Smooth muscle cell of the brain vasculature (primary cell): Measurements from ENCODE around the gene CKAP4.
A peak's percentile ranks its signal among the peaks of the same experiment; 100 is the strongest.

Experiments used
- DNase-seq: peaks from one replicate; pipeline ENCODE4 v3.0.0-alpha.2; 2012; ENCODE audit warnings: low read depth, low spot score

Gene CKAP4

DNA sequence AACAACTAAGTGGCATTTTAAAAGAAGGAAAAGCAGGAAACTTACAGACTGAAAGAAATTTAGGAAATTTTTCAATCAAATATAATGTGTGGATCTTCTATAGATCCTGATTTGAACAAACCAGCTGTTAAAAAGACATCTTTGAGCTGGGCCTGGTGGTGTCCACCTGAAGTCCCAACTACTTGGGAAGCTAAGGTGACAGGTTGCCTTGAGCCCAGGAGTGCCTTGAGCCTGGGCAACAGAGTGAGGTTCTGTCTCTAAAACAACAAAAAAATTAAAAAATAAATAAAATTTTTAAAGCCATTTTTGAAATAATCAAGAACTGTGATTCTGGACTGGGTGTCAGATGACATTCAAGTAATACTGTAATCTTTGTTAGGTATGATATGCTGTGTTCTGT, 7.0 kb downstream of the CKAP4 start:
- no peak for DNase-seq

DNA sequence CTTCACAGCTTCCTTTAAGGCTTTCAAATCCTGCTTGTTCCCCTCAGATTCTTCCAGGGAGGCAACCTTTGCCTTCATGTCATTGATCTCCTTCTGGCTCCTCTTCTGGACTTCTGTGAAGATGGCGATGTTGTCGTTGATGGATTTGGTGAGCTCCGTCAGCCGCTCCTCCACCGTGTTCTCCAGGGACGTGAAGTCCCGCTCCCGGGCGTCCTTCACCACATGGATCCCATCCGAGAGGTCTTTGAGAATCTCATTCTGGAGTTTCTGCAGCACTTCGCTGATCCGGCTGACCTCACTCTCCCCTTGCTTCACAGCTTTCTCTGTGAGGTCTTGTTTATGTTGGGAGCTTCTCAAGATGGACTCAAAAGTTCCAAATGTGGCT, 7.9 kb downstream of the CKAP4 start:
- DNase-seq = no peak

DNA sequence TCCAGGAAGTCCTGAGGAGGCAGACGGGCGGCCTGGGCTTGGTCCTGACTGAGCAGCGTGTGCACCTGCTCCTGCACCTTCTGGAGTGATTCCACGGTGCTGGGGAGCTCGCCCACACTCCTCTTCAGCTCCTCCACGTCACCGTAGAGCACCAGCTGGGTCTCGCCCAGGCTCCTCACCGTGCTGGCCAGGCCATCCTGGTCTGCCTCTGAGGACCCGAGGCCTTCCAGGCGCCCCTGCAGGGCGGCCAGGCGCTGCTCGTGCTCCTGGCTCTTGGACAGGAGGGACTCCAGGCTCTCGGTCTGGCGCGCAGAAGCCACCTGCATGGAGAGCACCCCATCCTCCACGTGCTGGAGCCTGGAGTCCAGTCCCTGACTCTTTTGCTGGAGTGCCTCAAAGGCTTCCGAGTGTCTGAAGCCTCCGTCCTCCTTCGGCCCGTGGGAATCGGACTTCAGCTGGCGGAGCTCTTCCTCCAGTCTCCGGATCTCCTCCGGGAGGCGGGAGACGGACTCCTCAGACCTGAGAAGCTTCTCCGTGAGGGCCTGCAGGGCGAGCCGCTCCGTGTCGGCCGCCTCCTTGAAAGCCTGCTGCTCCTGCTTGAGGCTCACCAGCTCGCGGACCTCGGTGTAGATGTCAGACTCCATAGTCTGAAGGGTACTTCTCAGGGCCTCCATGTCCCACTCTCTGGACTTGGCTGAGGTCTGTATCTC, 8.4 kb downstream of the CKAP4 start:
- DNase-seq = no peak

DNA sequence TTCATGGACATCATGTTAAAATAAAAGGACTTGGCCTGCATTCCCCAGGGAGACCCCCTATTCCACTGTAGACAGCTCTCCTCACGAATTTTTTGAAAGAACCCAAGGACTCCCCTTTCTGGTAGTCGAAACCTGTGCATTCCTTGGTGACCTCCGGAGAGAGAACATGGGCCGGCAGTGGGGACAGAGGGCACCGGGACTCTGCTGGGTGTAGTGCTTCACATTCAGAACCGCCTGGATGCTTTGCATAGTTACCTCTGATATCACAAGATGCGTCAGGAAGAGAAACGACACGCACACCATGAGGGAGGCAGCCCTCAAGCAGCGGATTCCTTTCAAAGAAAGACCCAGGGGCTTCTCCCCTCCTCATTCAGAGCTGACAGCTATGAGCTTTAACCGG, 9.7 kb downstream of the CKAP4 start:
- DNase-seq = no peak

DNA sequence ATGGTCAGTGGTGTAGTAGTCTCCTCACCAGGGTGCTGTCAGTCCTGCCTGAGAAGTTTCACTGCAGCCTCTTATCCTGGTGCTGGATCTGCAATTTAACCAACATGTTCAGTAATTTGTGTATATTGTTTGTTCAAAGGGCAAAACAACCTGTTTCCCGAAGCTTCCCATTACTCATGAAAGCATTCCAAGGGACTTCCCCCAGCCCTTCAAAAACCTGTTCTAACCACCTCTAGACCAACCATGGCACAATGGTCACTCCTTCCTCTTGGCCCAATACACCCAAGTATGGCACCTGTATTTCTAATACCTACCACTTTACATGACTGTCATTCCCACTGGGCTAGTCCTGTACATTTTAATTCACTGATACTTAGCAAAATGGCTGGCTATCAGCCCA, 12.1 kb downstream of the CKAP4 start:
- DNase-seq = no peak

DNA sequence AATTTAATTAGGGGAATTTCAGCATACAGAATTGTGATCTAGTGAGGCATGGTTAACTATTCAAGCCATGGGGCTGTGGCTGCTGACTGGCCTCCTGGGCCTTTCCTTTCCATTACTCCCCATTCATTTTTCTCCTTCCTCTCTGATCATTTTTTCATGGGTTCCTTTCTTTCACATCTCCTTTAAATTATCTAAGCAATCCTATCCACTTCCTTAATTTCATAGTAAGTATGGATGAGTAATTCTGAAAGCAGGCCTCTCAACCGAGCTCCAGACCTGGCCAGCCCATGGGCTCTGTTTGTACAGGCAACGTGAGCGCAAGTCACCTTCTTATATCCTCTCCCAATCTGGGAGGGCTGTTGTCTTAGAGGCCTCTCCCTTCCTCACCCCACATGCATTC, 13.4 kb downstream of the CKAP4 start:
- no peak for DNase-seq

DNA sequence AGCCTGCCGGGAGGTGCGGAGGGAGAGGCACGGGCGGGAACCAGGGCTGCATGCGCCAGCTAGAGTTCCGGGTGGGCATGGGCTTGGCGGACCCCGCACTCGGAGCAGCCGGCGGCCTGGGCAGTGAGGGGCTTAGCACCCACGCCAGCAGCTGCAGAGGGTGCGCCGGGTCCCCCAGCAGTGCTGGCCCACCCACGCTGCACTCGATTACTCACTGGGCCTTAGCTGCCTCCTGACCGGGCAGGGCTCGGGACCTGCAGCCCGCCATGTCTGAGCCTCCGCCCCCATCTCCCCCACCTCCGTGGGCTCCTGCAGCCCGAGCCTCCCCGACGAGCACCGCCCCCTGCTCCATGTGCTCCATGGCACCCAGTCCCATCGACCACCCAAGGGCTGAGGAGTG, 14.8 kb downstream of the CKAP4 start:
- DNase-seq = no peak

DNA sequence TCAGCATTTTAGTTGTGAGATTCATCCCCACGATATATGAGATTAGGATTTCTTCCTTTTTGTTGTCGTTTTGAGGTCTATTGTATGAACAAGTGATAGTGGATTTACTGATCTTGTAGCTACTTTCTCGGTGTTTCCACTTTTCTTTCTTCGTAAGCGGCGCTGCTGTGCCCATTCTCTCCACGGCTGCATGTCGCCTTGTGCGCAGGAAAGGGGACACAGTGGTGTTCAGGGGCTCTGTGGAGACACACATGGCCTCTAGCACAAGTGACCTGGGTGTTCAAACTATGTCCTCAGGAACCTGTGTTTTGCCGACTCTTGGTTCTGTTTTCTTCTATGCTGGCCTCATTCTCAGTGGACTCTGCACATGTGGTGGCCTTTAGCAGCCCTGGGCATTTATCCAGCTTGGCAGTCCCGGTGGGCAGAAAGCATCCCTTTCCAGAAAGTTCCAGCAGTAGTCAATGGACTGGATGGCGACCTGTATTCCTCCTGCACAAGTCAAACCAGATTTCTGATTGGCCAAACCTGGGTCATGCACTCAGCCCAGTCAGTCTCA, 18.7 kb downstream of the CKAP4 start:
- DNase-seq = no peak

DNA sequence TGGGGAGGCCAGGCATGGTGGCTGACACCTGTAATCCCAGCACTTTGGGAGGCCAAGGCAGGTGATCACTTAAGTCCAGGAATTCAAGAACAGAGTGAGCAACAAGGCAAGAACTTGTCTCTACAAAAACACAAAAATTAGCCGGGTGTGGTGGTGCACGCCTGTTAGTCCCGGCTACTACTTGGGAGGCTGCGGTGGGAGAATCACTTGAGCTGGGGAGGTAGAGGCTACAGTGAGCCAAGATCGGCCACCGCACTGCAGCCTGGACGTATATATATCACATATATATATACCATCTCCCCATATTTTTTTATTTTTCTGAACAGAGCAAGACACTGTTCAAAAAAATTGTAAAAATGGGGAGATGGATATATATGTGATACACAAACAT, 19.5 kb downstream of the CKAP4 start:
- no peak for DNase-seq

DNA sequence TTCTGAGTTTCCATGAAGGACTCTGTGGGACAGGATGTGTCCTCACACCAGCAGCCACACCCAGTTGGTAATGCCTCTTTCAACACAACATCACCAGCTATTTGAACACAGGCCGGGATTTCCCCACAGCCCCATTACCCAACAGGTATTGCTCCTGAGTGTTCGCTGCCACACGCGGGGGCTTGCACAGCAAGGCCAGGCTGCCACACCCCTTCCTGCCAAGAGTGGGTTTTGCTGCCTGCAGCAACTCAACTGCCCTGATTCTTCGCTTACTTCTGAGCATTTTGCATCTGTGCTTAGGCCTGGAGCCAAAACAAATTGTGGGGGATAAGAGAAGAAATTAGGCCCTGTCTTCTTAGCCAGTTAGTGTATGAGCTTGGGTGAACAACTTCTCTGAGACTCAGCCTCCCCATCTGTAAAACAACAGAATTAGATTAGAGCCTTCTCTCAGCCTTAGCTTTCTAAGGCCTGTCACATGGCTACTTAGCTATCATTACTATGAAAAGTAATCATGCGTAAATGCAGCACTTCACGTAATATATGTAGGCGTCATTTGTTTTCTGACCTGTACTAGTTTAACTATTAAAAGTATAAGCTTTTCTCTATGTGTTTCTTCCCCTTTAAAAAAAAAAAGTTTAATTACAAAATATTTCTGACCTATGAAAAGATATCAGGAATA, 20.0 kb downstream of the CKAP4 start:
- no peak for DNase-seq

DNA sequence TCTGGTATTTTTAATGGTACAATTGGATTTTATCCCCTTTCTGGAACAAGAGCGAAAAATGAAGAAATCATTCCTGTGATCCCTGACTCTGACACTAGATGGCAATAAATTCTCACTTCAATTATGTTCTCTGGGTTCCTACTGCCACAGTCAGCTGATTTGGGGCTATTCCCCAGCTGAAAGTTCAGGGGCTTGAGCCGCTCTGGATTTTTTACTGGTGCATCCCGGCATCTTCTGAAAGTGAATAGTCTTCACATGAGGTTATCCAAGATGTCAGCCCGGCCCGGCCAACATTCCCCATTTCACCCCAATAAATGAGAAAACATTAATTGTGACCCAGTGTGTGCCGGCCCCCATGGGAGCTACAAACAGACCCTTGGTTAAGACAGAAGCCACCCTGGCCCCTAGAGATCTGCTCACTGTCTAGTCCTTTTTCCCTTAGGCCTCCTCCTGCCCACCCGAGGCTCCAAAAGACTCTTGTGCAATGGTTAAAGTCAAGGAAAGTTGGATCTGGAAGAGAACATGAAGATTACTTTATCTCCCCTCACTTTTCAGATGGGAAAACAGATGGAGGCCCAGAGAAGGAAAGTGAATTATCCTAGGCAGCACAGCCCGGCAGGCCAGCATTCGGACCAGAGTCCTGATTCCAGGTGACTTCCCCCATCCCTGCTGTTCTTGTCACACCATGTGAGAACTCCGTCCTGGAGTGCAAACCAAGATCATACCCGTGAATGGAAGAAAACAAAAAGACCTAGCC, 20.8 kb downstream of the CKAP4 start:
- DNase-seq = no peak

DNA sequence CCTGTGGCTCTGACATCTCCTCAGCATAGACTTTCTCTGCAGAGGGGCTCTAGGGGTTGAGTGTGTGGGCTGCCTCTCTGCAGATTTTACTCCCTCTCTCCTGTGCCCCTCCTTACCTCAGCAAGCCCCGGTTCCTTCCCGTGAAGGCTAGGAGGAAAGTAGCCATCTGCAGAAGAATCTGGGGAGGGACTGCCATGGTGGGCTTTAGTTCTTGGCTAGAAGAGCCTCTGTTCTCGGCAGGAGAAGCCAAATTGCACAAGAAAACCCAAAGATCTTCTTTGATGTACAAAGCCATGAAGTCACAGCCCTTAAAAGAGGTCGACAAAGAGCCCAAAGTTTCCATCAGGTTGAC, 23.5 kb downstream of the CKAP4 start:
- DNase-seq = no peak

DNA sequence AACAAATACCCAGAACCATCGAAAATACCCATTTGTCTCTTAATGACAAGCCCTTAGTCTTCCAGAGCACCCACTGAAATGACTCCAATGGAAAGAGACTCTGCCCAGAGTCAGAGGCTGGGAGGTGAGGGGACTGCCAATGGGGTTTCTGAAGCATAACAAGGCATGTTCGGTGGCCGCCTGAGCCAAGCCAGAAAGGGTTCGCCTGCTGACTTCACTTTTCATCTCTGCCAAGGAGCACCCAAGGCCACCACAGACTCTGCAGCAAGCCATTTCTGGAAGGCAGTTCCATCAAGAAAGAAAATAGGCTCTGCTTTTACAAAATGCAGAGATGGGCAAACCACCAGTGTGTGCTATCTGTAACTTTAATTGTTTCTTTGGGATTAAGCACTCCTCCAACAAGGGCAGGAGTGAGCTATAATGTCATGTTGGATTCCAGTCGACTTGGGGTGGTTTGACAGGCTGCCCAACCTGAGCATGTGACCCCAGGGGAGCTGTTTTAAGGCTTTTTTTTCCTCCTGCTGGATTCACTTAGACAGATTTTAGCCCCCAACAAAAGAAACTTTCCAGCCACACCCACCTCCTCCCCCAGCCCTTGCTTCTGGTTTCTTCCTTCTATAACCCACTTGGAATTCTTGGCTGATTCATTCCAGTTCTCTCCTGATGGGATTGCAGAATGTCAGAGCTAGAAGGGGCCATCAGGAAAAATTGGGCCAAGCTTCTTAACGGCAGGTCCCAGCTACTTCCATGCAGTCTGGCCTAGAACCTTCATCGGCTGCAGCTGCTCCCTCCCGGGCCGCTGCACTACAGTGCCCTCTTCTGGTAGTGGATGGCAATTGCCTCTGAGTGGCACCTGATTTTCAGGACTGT, 24.1 kb downstream of the CKAP4 start:
- peak; percentile 35 for DNase-seq

DNA sequence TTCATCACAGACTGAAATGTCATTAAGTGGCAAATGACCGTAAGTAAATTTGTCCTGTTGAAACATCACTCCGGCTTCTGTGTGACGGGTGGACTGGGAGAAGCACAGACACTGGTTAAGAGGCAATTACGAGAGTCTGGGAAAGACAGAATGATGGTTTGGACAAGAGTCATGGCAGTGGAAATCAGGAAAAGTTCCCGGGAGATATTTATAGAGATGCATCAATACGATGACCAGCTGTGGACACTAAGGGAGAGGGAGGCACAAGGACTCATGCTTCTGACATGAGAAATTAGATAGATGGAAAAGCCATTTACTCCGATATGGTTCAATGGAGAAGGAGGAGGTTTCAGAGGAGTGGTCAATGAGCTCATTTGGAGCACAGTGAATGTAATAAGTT, 27.3 kb downstream of the CKAP4 start:
- DNase-seq = no peak

DNA sequence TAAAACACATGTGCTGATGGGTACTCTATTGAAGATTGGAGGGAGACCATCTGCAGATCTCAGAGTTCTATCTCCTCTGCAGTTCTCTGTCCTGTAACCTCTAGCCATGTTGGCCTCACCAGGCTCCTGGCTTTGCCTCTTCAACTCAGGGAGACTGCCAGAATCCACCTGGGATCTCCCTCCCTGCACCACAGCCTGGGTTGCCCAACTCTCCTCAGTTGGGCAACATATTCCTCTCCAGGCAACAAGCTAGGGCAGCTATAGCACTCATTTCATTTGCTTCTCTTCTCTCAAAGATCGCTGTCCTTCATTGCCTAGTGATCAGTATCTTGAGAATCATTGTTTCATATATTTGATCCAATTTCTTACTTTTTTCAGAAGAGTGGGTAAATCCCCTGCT, 28.8 kb downstream of the CKAP4 start:
- DNase-seq = no peak

DNA sequence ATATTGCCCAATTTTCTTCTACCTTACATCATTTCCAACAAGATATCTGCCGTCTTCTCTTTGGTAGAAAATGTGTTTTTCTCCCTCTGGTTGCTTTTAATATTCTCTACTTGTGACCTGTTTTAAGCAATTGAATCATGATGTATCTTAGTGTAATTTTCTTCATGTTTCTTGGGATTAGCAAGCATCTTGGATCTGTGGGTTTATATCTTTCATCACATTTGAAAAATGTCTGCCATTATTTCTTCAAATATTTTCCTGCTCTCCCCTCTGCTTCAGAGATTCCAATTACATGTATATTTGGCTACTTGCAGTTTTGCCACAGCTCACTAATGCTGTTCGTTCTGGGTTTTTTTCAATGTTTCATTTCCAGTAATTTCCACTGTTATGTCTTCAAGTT, 30.1 kb downstream of the CKAP4 start:
- DNase-seq = no peak

DNA sequence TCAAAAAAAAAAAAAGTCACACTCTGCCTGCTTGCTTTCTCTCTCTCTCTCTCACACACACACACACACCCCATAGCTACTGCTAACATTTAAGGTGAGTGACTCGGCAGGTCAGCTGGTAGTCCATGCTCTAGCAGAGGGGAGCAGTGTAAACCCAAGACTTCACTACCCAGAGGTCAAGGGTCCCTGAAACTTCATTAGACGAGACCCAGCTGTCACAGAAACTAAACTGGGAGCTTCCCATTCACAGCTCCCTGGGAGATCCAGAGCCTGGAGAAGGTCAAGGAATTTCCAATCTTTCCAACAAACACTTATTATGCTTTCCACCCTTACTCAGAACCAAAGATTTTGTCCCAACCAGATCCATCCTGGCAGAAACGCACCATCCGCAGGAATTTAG, 33.2 kb downstream of the CKAP4 start:
- DNase-seq = no peak

DNA sequence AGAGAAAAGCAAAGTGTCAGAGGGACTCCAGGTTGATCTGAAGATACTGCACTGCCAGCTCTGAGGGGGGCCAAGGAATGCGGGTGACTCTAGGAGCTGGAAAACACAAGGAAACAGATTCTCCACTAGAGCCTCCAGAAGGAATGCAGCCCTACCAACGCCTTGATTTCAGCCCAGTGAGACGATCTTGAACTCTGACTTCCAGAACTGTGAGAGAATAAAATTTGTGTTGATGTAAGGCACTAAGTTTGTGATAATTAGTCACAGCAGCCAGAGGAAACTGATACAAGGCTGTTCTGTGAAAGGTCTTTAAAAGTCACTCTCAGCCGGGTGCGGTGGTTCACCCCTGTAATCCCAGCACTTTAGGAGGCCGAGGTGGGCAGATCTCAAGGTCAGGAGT, 34.2 kb downstream of the CKAP4 start:
- DNase-seq = no peak

DNA sequence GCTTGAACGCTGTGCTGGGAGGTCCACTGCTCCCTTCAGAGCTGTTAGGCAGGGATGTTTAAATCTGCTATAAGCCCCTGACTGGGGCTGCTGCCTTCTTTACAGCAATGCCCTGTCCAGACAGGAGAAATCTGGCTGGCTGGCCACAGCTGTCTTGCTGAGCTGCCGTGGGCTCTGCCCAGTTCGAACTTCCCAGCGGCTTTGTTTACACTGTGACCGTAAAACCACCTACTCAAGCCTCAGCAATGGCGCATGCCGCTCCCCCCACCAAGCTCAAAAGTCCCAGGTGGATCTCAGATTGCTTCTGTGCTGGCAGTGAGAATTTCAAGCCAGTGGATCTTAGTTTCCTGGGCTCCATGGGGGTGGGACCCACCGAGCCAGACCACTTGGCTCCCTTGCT, 35.8 kb downstream of the CKAP4 start:
- DNase-seq = no peak

DNA sequence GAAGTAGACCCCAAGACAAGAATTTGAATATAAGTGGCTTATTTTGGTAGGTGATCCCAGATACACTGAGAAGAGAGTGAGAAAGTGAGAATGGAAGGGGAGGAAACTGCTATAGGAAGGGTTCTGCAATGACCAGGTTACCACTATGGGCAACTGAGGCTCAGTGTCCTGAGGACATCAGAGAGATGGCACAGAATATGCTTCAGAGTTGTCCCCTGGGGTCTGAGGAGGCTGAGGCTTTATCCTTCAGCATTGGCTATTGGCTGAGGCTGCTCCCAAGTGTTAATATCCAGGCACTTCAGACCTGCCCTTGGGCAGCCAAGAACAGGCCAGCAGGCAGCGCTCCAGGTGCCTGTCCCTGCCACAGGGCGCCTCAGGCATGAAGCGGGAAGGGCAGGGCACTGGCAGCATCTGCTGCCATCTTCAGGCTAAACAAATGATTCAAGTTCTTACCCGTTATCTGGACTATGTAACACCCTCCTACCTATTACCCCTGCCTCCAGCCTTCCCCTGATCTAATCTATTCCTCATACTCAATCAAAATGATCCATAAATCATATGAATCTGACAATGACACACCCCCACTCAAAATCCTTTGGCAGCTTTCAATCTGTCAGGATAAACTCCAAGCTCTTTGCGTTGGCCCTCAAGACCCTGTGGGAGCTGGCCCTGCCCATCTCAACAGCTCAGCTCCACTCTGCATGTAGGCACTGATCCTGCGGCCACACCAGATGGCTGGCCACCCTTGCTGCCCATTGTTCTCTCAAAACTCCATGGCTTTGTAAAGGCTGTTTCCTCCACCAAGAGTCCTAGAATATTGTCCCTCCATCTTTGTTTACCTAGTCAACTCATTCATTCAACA, 42.4 kb downstream of the CKAP4 start:
- no peak for DNase-seq

DNA sequence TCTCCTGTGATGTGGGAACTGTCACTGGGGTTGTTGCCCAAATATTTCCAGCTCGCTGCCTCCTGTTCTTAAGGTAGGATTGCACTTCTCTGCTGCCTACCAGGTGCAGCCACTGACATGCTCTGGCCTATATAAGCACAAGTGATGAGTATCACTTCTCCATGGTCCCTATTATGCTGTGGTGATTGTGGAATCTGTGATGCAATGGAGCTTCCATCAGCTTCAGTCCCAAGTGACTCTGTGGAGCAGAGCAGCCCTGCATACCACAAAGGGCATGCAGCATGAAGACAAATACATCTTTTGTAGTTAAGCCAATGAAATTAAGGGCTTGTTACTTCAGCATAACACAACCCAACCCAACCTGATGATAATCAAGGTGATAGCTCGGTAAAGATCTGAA, 43.5 kb downstream of the CKAP4 start:
- DNase-seq = no peak
